ENCODE measurements around the gene ECM2.
A peak's percentile ranks its signal among the peaks of the same experiment; 100 is the strongest.

Gene ECM2

GRCh38 chr9:92496396-92497176 lies 39.2 kb downstream of the ECM2 start:
- DNase-seq: no peak

- DNase-seq: no peak
Measured at GRCh38 chr9:92494856-92495255, 40.9 kb downstream of the ECM2 start.

- DNase-seq: no peak
Measured at GRCh38 chr9:92493749-92494387, 41.9 kb downstream of the ECM2 start.

- no peak for DNase-seq
Measured at GRCh38 chr9:92492781-92493401, 42.9 kb downstream of the ECM2 start.

- no peak for DNase-seq
Measured at GRCh38 chr9:92488681-92489550, 46.9 kb downstream of the ECM2 start.

GRCh38 chr9:92486371-92486770 lies 49.4 kb downstream of the ECM2 start:
- no peak for DNase-seq

GRCh38 chr9:92484563-92484962 lies 51.2 kb downstream of the ECM2 start:
- no peak for DNase-seq

GRCh38 chr9:92483627-92484545 lies 51.9 kb downstream of the ECM2 start:
- no peak for DNase-seq

- DNase-seq: no peak
Measured at GRCh38 chr9:92482805-92483204, 53.0 kb downstream of the ECM2 start.

- peak; percentile 63 for DNase-seq
Measured at GRCh38 chr9:92482329-92482728, 53.5 kb downstream of the ECM2 start, which contains the start of gene ASPN. ASPN (minus strand) TSS chr9:92482506.

GRCh38 chr9:92480986-92481633 lies 54.7 kb downstream of the ECM2 start:
- no peak for DNase-seq

- DNase-seq: peak; percentile 62
Measured at GRCh38 chr9:92480291-92480771, 55.5 kb downstream of the ECM2 start.

GRCh38 chr9:92479346-92479745 lies 56.4 kb downstream of the ECM2 start:
- DNase-seq: no peak

- peak; percentile 45 for DNase-seq
Measured at GRCh38 chr9:92478783-92479182, 57.0 kb downstream of the ECM2 start.

GRCh38 chr9:92476962-92477361 lies 58.8 kb downstream of the ECM2 start:
- DNase-seq: no peak

GRCh38 chr9:92474587-92474986 lies 61.2 kb downstream of the ECM2 start:
- no peak for DNase-seq

GRCh38 chr9:92468206-92468605 lies 67.6 kb downstream of the ECM2 start:
- DNase-seq: no peak

- no peak for DNase-seq
Measured at GRCh38 chr9:92467511-92467910, 68.3 kb downstream of the ECM2 start.

- DNase-seq: no peak
Measured at GRCh38 chr9:92467041-92467440, 68.7 kb downstream of the ECM2 start.

- no peak for DNase-seq
Measured at GRCh38 chr9:92463984-92464383, 71.8 kb downstream of the ECM2 start.

- DNase-seq: no peak
Measured at GRCh38 chr9:92463387-92463786, 72.4 kb downstream of the ECM2 start.

All from left hindlimb (tissue), 1 donor.